Hepatocyte (in vitro differentiated cells): Measurements from ENCODE around the gene PGGHG. TPM values are rescaled to one million over a fixed set of nuclear protein-coding genes. Genes with fewer than 3 reads are reported as not detected.
A peak's percentile ranks its signal among the peaks of the same experiment; 100 is the strongest.

Experiments
- DNase-seq: peaks from one replicate; pipeline ENCODE4 v3.0.0-alpha.2; 2016; ENCODE audit warnings: low spot score
- H2AFZ ChIP-seq: fragments of 200-600 bp; sonication (generic); 2 replicates; pipeline ENCODE4 v1.6.0; 2016; ENCODE audit warnings: antibody characterized with exemption, mild to moderate bottlenecking
- H3K27ac ChIP-seq: fragments of 200-600 bp; sonication (generic); 2 replicates; pipeline ENCODE4 v1.5.1; 2016; ENCODE audit warnings: mild to moderate bottlenecking
- H3K27me3 ChIP-seq: fragments of 200-600 bp; sonication (generic); 2 replicates; pipeline ENCODE4 v1.6.1; 2016
- H3K36me3 ChIP-seq: fragments of 200-600 bp; sonication (generic); replicated peaks from 2 replicates; pipeline ENCODE4 v1.5.1; 2016; ENCODE audit warnings: low read depth; ENCODE audit not compliant: insufficient read depth
- H3K4me1 ChIP-seq: fragments of 200-600 bp; sonication (generic); 2 replicates; pipeline ENCODE4 v1.5.1; 2016; ENCODE audit warnings: mild to moderate bottlenecking, moderate library complexity; ENCODE audit not compliant: insufficient read depth
- H3K4me2 ChIP-seq: fragments of 200-600 bp; sonication (generic); 2 replicates; pipeline ENCODE4 v1.6.0; 2016
- H3K4me3 ChIP-seq: fragments of 200-600 bp; sonication (generic); 2 replicates; pipeline ENCODE4 v1.5.1; 2016; ENCODE audit warnings: mild to moderate bottlenecking
- H3K79me2 ChIP-seq: fragments of 200-600 bp; sonication (generic); 2 replicates; pipeline ENCODE4 v1.6.0; 2017; ENCODE audit warnings: mild to moderate bottlenecking
- H3K9me2 ChIP-seq: fragments of 200-600 bp; sonication (generic); replicated peaks from 2 replicates; pipeline ENCODE4 v1.6.0; 2017; ENCODE audit warnings: mild to moderate bottlenecking; ENCODE audit not compliant: insufficient read depth
- H3K9me3 ChIP-seq: fragments of 200-600 bp; sonication (generic); 2 replicates; pipeline ENCODE4 v1.5.1; 2016; ENCODE audit warnings: low read depth, mild to moderate bottlenecking
- H4K20me1 ChIP-seq: fragments of 200-600 bp; sonication (generic); 2 replicates; pipeline ENCODE4 v1.6.0; 2016; ENCODE audit warnings: mild to moderate bottlenecking; ENCODE audit not compliant: insufficient read depth, poor library complexity, severe bottlenecking
- EZH2 ChIP-seq: fragments of 200-600 bp; sonication (generic); IDR thresholded peaks from 2 replicates; pipeline ENCODE4 v1.6.1; 2016; ENCODE audit warnings: antibody characterized with exemption, mild to moderate bottlenecking, borderline replicate concordance
- EZH2phosphoT487 ChIP-seq: fragments of 200-600 bp; sonication (generic); IDR thresholded peaks from one replicate; pipeline ENCODE4 v1.6.1; 2018; ENCODE audit warnings: antibody characterized with exemption, mild to moderate bottlenecking, low read depth, moderate library complexity; ENCODE audit not compliant: unreplicated experiment, severe bottlenecking
- WGBS: methylation state at CpG from one replicate; pipeline ENCODE4 v1.1.6; 2016; ENCODE audit warnings: low lambda C conversion rate; ENCODE audit errors: missing lambda C conversion rate; 5-methylcytosine and 5-hydroxymethylcytosine counted together
- polyA plus RNA-seq: library from polyadenylated mRNA; unstranded; fragments of >200 nt; fragmentation: Nextera tagmentation; extraction: Ambion mirVana; gene quantifications from 2 replicates; pipeline ENCODE4 v1.2.1, GENCODE V29; 2016
- total RNA-seq: library from RNA; depleted of rRNA; stranded (reverse); fragments of >200 nt; gene quantifications from 2 replicates; pipeline ENCODE4 v1.2.3, GENCODE V29; 2014
- TF ChIP-seq, protein P1 (sequence below): fragments of 200-600 bp; sonication (generic); IDR thresholded peaks from 2 replicates; pipeline ENCODE4 v1.5.1; 2016; ENCODE audit warnings: antibody characterized with exemption, mild to moderate bottlenecking; ENCODE audit not compliant: poor library complexity

The PGGHG gene
- total and polyA plus RNA-seq, 2 experiments from 2014 or later = 19.2 to 27.9 TPM

DNA sequence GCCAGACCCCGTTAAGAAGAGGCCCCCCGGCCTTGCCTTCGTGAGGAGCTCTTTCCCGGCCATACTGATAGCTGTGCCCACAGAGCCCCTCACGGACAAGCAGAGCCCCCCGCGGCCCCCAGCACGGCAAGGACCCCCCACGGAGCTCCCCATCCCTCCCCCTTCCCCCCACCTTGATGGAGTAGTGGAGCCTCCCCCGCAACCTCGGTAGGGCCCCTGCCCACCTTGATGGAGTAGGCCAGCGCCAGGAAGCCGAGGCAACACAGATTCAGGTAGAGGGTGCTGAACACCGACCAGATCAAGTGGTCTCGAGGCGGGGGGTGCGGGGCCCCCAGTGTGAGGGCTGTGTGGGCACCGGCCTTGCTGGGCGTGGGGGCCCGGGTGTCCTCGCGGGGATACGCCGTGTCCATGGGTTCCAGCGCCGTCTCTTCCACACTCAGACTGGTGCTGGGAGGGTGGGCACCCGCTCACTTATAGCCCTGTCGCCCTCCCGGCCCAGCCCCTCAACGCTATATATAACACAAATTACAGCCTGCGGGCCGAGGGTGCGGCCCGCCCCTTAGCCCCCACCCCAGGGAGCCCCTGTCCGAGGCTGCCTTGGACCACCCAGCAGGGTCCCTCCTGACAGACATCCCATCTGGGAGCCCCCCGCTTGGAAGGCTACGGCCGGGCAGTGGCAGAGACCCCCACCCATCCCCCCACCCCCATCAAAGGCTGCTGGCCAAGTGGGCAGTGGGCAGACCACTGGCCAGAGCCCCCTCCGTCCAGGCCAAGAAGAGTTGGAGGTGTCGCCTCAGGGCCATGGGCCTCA lies 10.4 kb downstream of the PGGHG start, which contains the start of gene IFITM5:
Gene IFITM5 (minus strand): TSS at position 446 of the 811 bp plus-strand sequence. CDS start 36 bp downstream, at position 410.
- no peak for DNase-seq
- H3K4me1 ChIP-seq = peaks cover 3% of the 10 kb centered on the region
- H3K36me3 ChIP-seq = no peaks in the 10 kb centered on the region
- H3K79me2 ChIP-seq = no peaks in the 10 kb centered on the region
- TF ChIP-seq EZH2 = no peak
- no peak for TF ChIP-seq EZH2phosphoT487
- TF ChIP-seq, protein P1, sequence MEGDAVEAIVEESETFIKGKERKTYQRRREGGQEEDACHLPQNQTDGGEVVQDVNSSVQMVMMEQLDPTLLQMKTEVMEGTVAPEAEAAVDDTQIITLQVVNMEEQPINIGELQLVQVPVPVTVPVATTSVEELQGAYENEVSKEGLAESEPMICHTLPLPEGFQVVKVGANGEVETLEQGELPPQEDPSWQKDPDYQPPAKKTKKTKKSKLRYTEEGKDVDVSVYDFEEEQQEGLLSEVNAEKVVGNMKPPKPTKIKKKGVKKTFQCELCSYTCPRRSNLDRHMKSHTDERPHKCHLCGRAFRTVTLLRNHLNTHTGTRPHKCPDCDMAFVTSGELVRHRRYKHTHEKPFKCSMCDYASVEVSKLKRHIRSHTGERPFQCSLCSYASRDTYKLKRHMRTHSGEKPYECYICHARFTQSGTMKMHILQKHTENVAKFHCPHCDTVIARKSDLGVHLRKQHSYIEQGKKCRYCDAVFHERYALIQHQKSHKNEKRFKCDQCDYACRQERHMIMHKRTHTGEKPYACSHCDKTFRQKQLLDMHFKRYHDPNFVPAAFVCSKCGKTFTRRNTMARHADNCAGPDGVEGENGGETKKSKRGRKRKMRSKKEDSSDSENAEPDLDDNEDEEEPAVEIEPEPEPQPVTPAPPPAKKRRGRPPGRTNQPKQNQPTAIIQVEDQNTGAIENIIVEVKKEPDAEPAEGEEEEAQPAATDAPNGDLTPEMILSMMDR = no peak
- H3K9me3 ChIP-seq = no peaks in the 10 kb centered on the region
- H3K9me2 ChIP-seq = no peaks in the 10 kb centered on the region
- no peak within 1 kb of the TSS for H2AFZ ChIP-seq
- no peak within 1 kb of the TSS for H3K27ac ChIP-seq
- H3K27me3 ChIP-seq = no peaks in the 10 kb centered on the region
- H3K4me2 ChIP-seq = no peak within 1 kb of the TSS
- no peak within 1 kb of the TSS for H3K4me3 ChIP-seq
- 83% methylated on average over 16 of the region's 40 CpGs for WGBS
- H4K20me1 ChIP-seq = no peaks in the 10 kb centered on the region

GRCh38 chr11:299951-300735 lies 11.2 kb downstream of the PGGHG start:
- no peaks in the 10 kb centered on the region for H3K9me3 ChIP-seq
- H3K27ac ChIP-seq = no peak overlapping the region
- no peak overlapping the region for H3K4me3 ChIP-seq
- no peaks in the 10 kb centered on the region for H3K9me2 ChIP-seq
- DNase-seq = peak; percentile 61
- H3K27me3 ChIP-seq = no peaks in the 10 kb centered on the region
- no peak overlapping the region for H2AFZ ChIP-seq
- H3K36me3 ChIP-seq = no peaks in the 10 kb centered on the region
- peaks cover 3% of the 10 kb centered on the region for H3K4me1 ChIP-seq
- H3K4me2 ChIP-seq = no peak overlapping the region
- WGBS = 47% methylated on average over 16 of the region's 20 CpGs
- no peaks in the 10 kb centered on the region for H4K20me1 ChIP-seq
- no peaks in the 10 kb centered on the region for H3K79me2 ChIP-seq
- TF ChIP-seq, protein P1 = peak; percentile 25
- TF ChIP-seq EZH2phosphoT487 = no peak

DNA sequence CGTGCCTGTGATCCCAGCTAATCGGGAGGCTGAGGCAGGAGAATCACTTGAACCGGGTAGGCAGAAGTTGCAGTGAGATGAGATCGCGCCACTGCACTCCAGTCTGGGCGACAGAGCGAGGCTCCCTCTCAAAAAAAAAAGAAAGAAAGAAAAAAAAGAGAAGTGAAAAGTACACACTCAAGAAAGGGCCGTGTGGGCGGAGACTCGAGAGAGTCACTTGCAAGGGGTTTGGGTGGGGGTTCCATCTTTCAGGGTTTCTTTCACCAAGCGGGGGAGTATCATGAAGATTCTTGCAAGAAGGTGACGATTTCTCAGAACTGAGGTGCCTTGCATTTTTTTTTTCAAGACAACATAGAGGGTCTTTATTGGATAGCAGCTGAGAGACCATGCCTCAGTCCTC lies 14.4 kb downstream of the PGGHG start:
- Histone ChIP-seq H3K4me3 (no peak overlapping the region), H3K79me2 (no peaks in the 10 kb centered on the region), H3K27me3 (no peaks in the 10 kb centered on the region), H4K20me1 (no peaks in the 10 kb centered on the region), H3K9me3 (no peaks in the 10 kb centered on the region), H3K4me1 (peaks cover 3% of the 10 kb centered on the region), H3K36me3 (no peaks in the 10 kb centered on the region), H3K9me2 (no peaks in the 10 kb centered on the region), H2AFZ (no peak overlapping the region), H3K27ac (no peak overlapping the region), H3K4me2 (no peak overlapping the region)
- no peak for DNase-seq
- TF ChIP-seq EZH2phosphoT487 = no peak
- TF ChIP-seq, protein P1 = no peak
- no peak for TF ChIP-seq EZH2
- WGBS = 88% methylated on average over 7 of the region's 12 CpGs
